MCF 10A (cell line): ENCODE results near the gene CYP3A5. TPM values are rescaled to one million over a fixed set of nuclear protein-coding genes. Genes with fewer than 3 reads are reported as not detected.
"Not testable (repeated sequence)": the region's sequence is repeated elsewhere in the genome, so short reads cannot be mapped to it uniquely, and the experiment has no call there.

Source experiments
- BruUV-seq: library from RNA; stranded (reverse); fragments of 400-500 nt; replicated peaks from 2 replicates; lab custom pipeline; 2021; lab: Mats Ljungman, UMichigan
- CTCF ChIA-PET: fragments of 300-600 bp; sonication (Branson Sonifier 250); formaldehyde crosslinking; extraction: SDS; loops from one replicate; lab custom pipeline; 2021; ENCODE audit warnings: antibody characterized with exemption, inconsistent platforms; lab: Yijun Ruan, JAX
- POLR2A ChIA-PET: fragments of 300-600, 350-650 bp; sonication (Branson Sonifier 250); formaldehyde crosslinking; extraction: SDS; loops from one replicate; lab custom pipeline; 2020; ENCODE audit warnings: antibody characterized with exemption, inconsistent platforms; lab: Yijun Ruan, JAX
- DNase-seq: peaks from one replicate; pipeline ENCODE4 v3.0.0-alpha.2; 2018; ENCODE audit not compliant: unreplicated experiment
- H3K27ac Mint-ChIP-seq: one replicate; pipeline ENCODE4 v1.8.0; 2022; ENCODE audit warnings: mild to moderate bottlenecking, low read depth, mixed read lengths; ENCODE audit not compliant: unreplicated experiment
- H3K27me3 Mint-ChIP-seq: one replicate; pipeline ENCODE4 v1.8.0; 2022; ENCODE audit warnings: mixed read lengths; ENCODE audit not compliant: insufficient read depth, unreplicated experiment
- H3K36me3 Mint-ChIP-seq: one replicate; pipeline ENCODE4 v1.8.0; 2022; ENCODE audit warnings: mild to moderate bottlenecking, moderate library complexity, mixed read lengths; ENCODE audit not compliant: insufficient read depth, unreplicated experiment
- H3K4me1 Mint-ChIP-seq: one replicate; pipeline ENCODE4 v1.8.0; 2022; ENCODE audit warnings: mixed read lengths; ENCODE audit not compliant: insufficient read depth, unreplicated experiment
- H3K4me3 Mint-ChIP-seq: one replicate; pipeline ENCODE4 v1.8.0; 2022; ENCODE audit warnings: mild to moderate bottlenecking, moderate library complexity, mixed read lengths; ENCODE audit not compliant: unreplicated experiment
- H3K9me3 Mint-ChIP-seq: one replicate; pipeline ENCODE4 v1.8.0; 2022; ENCODE audit warnings: mixed read lengths; ENCODE audit not compliant: unreplicated experiment
- intact Hi-C: fragments of 100-400 bp; cut with micrococcal nuclease; formaldehyde crosslinking; loops from 2 replicates; pipeline ENCODE4 v1.14.1; 2022
- total RNA-seq: library from RNA; stranded (reverse); gene quantifications from 2 replicates; pipeline ENCODE4 v1.2.3, GENCODE V29; 2022
- TF ChIP-seq, protein P1 (sequence below): fragments of 200-600 bp; IDR thresholded peaks from one replicate; pipeline ENCODE4 v1.8.0; 2022; ENCODE audit warnings: antibody characterized with exemption, mild to moderate bottlenecking; ENCODE audit not compliant: unreplicated experiment

The CYP3A5 gene
- total RNA-seq, 1 experiment from 2014 or later = 0.58 TPM

DNA sequence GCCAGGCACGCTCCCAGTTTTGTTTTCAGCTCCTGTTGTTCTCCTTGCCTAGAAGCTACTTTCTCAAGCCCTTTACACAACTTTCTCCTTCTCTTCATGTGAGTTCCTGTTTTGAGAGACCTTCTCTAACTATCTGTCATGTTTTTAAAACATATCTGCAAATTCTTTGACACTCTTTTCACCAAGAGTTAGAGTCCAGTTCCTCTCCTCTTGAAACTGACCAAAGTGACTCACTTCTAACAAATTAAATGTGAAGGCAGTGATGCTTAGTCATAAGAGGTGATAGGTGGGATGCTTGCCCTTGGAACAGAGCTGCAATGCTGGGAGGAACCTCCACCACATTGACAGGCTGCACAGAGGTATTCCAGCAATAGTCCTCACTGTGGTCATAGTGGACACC lies 37.8 kb downstream of the CYP3A5 start:
- intact Hi-C loops = no loop called here
- TF ChIP-seq, protein P1, sequence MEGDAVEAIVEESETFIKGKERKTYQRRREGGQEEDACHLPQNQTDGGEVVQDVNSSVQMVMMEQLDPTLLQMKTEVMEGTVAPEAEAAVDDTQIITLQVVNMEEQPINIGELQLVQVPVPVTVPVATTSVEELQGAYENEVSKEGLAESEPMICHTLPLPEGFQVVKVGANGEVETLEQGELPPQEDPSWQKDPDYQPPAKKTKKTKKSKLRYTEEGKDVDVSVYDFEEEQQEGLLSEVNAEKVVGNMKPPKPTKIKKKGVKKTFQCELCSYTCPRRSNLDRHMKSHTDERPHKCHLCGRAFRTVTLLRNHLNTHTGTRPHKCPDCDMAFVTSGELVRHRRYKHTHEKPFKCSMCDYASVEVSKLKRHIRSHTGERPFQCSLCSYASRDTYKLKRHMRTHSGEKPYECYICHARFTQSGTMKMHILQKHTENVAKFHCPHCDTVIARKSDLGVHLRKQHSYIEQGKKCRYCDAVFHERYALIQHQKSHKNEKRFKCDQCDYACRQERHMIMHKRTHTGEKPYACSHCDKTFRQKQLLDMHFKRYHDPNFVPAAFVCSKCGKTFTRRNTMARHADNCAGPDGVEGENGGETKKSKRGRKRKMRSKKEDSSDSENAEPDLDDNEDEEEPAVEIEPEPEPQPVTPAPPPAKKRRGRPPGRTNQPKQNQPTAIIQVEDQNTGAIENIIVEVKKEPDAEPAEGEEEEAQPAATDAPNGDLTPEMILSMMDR = no peak
- no peaks in the 10 kb centered on the region for H3K9me3 Mint-ChIP-seq

GRCh38 chr7:99639267-99639666 lies 40.5 kb downstream of the CYP3A5 start:
- no peak overlapping the region for H3K27ac Mint-ChIP-seq
- no peaks in the 10 kb centered on the region for H3K9me3 Mint-ChIP-seq
- peaks cover 4% of the 10 kb centered on the region for H3K36me3 Mint-ChIP-seq
- TF ChIP-seq, protein P1 = no peak
- peaks cover 17% of the 10 kb centered on the region for H3K4me1 Mint-ChIP-seq
- CTCF ChIA-PET = no interaction called here
- H3K4me3 Mint-ChIP-seq = no peak overlapping the region
- H3K27me3 Mint-ChIP-seq = no peaks in the 10 kb centered on the region
- BruUV-seq = no TSS peak
- DNase-seq = no peak
- POLR2A ChIA-PET = interaction anchor here (1.1 kb wide), 1 partner anchor 12 kb away, joined by 3 read pairs; no protein-coding TSS in a partner anchor
- intact Hi-C loops = no loop called here

More for the DNA sequence above, 37.8 kb downstream of the CYP3A5 start:
- Mint-ChIP-seq H3K27ac (no peak overlapping the region), H3K4me3 (no peak overlapping the region), H3K27me3 (no peaks in the 10 kb centered on the region), H3K4me1 (peaks cover 11% of the 10 kb centered on the region), H3K36me3 (peaks cover 16% of the 10 kb centered on the region)
- DNase-seq = no peak
- POLR2A ChIA-PET = interaction anchor here (0.5 to 1.5 kb wide), 6 partner anchors 10 to 244 kb away, joined by 3 to 6 read pairs (median 4); no protein-coding TSS in a partner anchor
- CTCF ChIA-PET = interaction anchor here (0.6 to 1.2 kb wide), 4 partner anchors 9 to 131 kb away, joined by 3 to 6 read pairs (median 3); partner anchors contain the start of gene ZNF655
- BruUV-seq = no TSS peak

GRCh38 chr7:99638731-99639130 lies 41.1 kb downstream of the CYP3A5 start:
- Mint-ChIP-seq H3K9me3 (no peaks in the 10 kb centered on the region), H3K27me3 (no peaks in the 10 kb centered on the region), H3K4me3 (no peak overlapping the region), H3K27ac (no peak overlapping the region), H3K36me3 (no peaks in the 10 kb centered on the region), H3K4me1 (peaks cover 17% of the 10 kb centered on the region)
- no peak for DNase-seq
- POLR2A ChIA-PET = interaction anchor here (1.1 kb wide), 1 partner anchor 12 kb away, joined by 3 read pairs; no protein-coding TSS in a partner anchor
- no TSS peak for BruUV-seq
- intact Hi-C loops = no loop called here
- TF ChIP-seq, protein P1 = no peak
- CTCF ChIA-PET = interaction anchor here (0.7 kb wide), 1 partner anchor 198 kb away, joined by 3 read pairs; no protein-coding TSS in a partner anchor

- H3K27ac Mint-ChIP-seq, H3K4me3 Mint-ChIP-seq, intact Hi-C loops, H3K27me3 Mint-ChIP-seq, CTCF ChIA-PET, BruUV-seq, H3K9me3 Mint-ChIP-seq, H3K36me3 Mint-ChIP-seq, DNase-seq: not testable (repeated sequence)
- H3K4me1 Mint-ChIP-seq = peaks cover 17% of the 10 kb centered on the region
- POLR2A ChIA-PET = interaction anchor here (1.0 to 1.4 kb wide), 2 partner anchors 12 to 92 kb away, joined by 3 to 13 read pairs; no protein-coding TSS in a partner anchor
Measured at GRCh38 chr7:99637414-99637813, 42.4 kb downstream of the CYP3A5 start.
